Calu3 (cell line): ENCODE results near the gene NTM. TPM values are rescaled to one million over a fixed set of nuclear protein-coding genes. Genes with fewer than 3 reads are reported as not detected.

Source experiments
- BruUV-seq: library from RNA; stranded (reverse); fragments of 400-500 nt; replicated peaks from 2 replicates; lab custom pipeline; 2021; lab: Mats Ljungman, UMichigan
- CTCF ChIA-PET: fragments of 300-600 bp; sonication (Branson Sonifier 250); formaldehyde crosslinking; loops from one replicate; lab custom pipeline; 2022; ENCODE audit warnings: antibody characterized with exemption; lab: Charles Lee
- DNase-seq: peaks from one replicate; pipeline ENCODE4 v3.0.0; 2022
- H3K27ac Mint-ChIP-seq: one replicate; pipeline ENCODE4 v1.8.0; 2022; ENCODE audit warnings: mixed read lengths; ENCODE audit not compliant: unreplicated experiment
- H3K27me3 Mint-ChIP-seq: one replicate; pipeline ENCODE4 v1.8.0; 2022; ENCODE audit warnings: mixed read lengths; ENCODE audit not compliant: unreplicated experiment
- H3K36me3 Mint-ChIP-seq: one replicate; pipeline ENCODE4 v1.8.0; 2022; ENCODE audit warnings: mild to moderate bottlenecking, moderate library complexity, mixed read lengths; ENCODE audit not compliant: insufficient read depth, unreplicated experiment
- H3K4me1 Mint-ChIP-seq: one replicate; pipeline ENCODE4 v1.8.0; 2022; ENCODE audit warnings: mild to moderate bottlenecking, low read depth, mixed read lengths; ENCODE audit not compliant: unreplicated experiment
- H3K4me3 Mint-ChIP-seq: one replicate; pipeline ENCODE4 v1.8.0; 2022; ENCODE audit warnings: mild to moderate bottlenecking, low read depth, moderate library complexity, mixed read lengths; ENCODE audit not compliant: unreplicated experiment
- H3K9me3 Mint-ChIP-seq: one replicate; pipeline ENCODE4 v1.8.0; 2022; ENCODE audit warnings: low read depth, mixed read lengths; ENCODE audit not compliant: unreplicated experiment
- CTCF ChIP-seq: fragments of 200-600 bp; IDR thresholded peaks from one replicate; pipeline ENCODE4 v1.8.0; 2022; ENCODE audit warnings: antibody characterized with exemption; ENCODE audit not compliant: unreplicated experiment
- intact Hi-C: fragments of 100-400 bp; cut with micrococcal nuclease; formaldehyde crosslinking; loops from one replicate; pipeline ENCODE4 v1.10.0; 2022; ENCODE audit not compliant: unreplicated experiment
- total RNA-seq: library from RNA; stranded (reverse); gene quantifications from 2 replicates; pipeline ENCODE4 v1.2.3, GENCODE V29; 2022

NTM gene
- total RNA-seq, 1 experiment from 2014 or later, result not detected

DNA sequence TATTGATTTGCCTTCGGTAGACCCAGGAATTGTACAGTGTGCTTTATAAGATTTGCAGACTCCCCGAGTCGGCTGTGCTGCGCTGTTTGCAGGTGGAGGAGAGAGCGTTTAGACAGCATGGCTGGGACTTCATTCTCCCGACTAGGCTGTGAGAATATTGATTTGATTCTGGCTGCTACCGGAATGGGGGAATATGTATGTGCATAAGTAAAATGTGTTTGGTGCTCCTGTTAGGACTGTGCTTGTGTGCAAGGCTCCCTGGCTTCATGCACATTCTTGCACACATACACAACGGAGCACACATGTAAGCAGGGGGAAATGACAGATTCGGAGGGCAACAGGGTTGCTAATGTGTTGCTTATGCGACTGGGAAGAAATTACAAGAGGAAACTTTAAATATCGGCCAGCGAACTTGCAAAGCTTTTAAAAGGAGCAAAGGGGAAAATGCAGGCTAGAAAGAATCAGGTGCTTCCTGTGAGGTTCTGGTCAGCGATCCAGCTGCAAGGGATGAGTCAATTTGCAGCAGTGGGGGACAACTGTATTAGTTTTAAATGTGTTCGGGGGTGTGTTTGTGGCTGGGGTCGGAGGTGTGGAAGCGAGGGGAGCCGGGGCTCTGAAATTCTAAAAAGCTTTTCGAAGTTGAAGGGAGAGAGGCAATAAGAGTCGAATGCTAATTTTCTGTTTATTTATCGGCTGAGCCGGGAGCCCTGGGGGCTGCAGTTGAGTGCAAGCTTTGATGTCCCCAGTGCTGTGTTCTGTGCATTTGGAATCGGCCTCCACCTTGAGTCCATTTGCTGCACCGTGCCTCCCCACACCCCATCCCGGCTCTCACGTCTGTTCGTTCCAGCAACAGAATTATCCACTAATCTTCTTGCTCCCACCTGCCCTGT lies 731 bp downstream of the NTM start:
- H3K9me3 Mint-ChIP-seq, result peaks cover 4% of the 10 kb centered on the region
- no peaks in the 10 kb centered on the region for H3K36me3 Mint-ChIP-seq
- intact Hi-C loops, result no loop called here
- H3K27ac Mint-ChIP-seq, result no peak overlapping the region
- TF ChIP-seq CTCF, result no peak
- no peak for DNase-seq
- BruUV-seq, result no TSS peak
- H3K4me1 Mint-ChIP-seq, result no peaks in the 10 kb centered on the region
- CTCF ChIA-PET, result no interaction called here
- H3K4me3 Mint-ChIP-seq, result no peak overlapping the region
- no peaks in the 10 kb centered on the region for H3K27me3 Mint-ChIP-seq

GRCh38 chr11:131371791-131372104 lies 1.3 kb downstream of the NTM start:
- intact Hi-C loops, result no loop called here
- no peaks in the 10 kb centered on the region for H3K4me1 Mint-ChIP-seq
- peaks cover 6% of the 10 kb centered on the region for H3K9me3 Mint-ChIP-seq
- no peak for DNase-seq
- no peak overlapping the region for H3K4me3 Mint-ChIP-seq
- no peak for TF ChIP-seq CTCF
- BruUV-seq, result no TSS peak
- no peaks in the 10 kb centered on the region for H3K27me3 Mint-ChIP-seq
- H3K36me3 Mint-ChIP-seq, result no peaks in the 10 kb centered on the region
- no peak overlapping the region for H3K27ac Mint-ChIP-seq
- CTCF ChIA-PET, result no interaction called here

DNA sequence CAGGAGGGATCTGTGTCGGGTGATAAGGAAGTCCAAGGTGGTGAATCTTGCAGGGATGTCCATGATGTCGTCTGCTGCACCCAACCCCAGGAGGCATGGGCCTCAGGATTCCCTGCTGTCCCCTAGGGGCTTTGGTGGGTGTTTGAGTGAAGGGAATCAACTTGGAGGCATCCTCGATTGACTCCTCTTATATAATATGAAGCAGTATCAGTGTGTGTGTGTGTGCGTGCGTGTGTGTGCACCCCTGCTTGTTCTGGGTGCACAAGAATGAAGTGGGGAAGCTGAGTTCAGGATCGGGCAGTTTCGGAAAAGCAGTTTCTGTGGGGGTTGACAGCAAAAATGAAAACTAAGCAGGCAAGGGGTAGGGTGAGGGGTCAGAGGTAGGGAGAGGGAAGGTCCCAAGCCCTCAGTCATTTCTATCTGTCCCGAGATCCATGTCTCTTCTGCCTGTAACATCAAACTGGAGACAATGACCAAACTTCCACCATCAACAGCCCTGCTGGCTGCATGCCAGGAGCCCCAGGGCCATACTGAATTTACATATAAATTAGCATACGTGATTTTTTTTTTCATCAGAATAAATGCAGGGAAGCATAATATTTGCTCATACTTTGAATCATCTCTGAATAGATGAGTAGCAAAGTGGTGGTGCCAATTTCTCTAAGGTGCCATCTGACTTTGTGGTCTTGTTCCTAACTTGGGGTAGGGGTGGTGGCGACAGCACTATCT lies 2.0 kb downstream of the NTM start:
- intact Hi-C loops, result no loop called here
- H3K27ac Mint-ChIP-seq, result no peak overlapping the region
- DNase-seq, result no peak
- no peaks in the 10 kb centered on the region for H3K27me3 Mint-ChIP-seq
- CTCF ChIA-PET, result no interaction called here
- TF ChIP-seq CTCF, result no peak
- H3K4me1 Mint-ChIP-seq, result no peaks in the 10 kb centered on the region
- H3K36me3 Mint-ChIP-seq, result no peaks in the 10 kb centered on the region
- H3K9me3 Mint-ChIP-seq, result peaks cover 6% of the 10 kb centered on the region
- no TSS peak for BruUV-seq
- no peak overlapping the region for H3K4me3 Mint-ChIP-seq

DNA sequence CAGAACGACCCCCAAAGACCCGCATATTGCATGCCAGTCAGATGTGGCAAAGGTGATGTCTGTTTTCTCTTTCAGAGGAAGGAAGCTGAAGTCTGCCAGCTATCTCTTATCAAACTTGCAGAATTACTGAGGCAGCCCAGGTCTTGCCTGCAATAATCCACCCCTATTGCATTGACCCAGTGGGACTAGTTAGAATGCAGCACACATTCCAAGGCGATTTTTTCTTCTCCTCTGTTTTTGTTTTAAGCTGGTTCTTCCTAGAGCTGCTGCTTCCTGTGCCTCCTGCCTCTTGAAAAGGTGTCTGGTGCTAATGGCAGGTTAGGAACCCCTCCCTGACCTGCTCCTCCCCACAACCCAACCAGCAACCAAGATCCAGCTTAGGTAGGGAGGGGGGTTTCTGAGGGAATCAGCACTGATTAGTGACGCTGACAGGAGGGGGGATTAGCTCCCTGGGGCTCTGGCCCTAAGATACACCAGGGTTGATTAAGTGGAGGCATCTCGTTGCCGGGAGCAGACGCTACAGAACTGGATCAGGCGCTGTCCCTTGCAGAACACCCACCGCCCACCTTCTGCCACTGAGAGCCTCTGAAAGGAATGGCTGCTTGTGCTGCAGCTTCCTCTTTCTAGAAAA lies 2.8 kb downstream of the NTM start:
- Mint-ChIP-seq H3K36me3 (no peaks in the 10 kb centered on the region), H3K27ac (no peak overlapping the region), H3K9me3 (peaks cover 6% of the 10 kb centered on the region), H3K4me1 (no peaks in the 10 kb centered on the region), H3K4me3 (no peak overlapping the region), H3K27me3 (no peaks in the 10 kb centered on the region)
- TF ChIP-seq CTCF, result no peak
- intact Hi-C loops, result no loop called here
- BruUV-seq, result no TSS peak
- CTCF ChIA-PET, result no interaction called here
- no peak for DNase-seq
